T-helper 17 cell (primary cell): ENCODE measurements around the gene ADAMTS12. TPM values are rescaled to one million over a fixed set of nuclear protein-coding genes. Genes with fewer than 3 reads are reported as not detected.

Source experiments
- ATAC-seq: fragments of 150-1000 bp; cut with Tn5 transposase; 2 replicates; pipeline ENCODE4 v1.10.0; 2021; ENCODE audit warnings: mild to moderate bottlenecking, moderate library complexity
- DNase-seq, 3 donors: peaks; one replicate each; pipeline versions ENCODE4 v3.0.0 to v3.0.0-alpha.2; 2020 to 2021
- H3K9me3 ChIP-seq: one replicate; pipeline ENCODE4 v1.7.0; 2013; ENCODE audit warnings: low read length, mild to moderate bottlenecking; ENCODE audit not compliant: control insufficient read depth, poor library complexity, severe bottlenecking
- H3K27ac Mint-ChIP-seq: one replicate; pipeline ENCODE4 v1.8.0; 2022; ENCODE audit warnings: mild to moderate bottlenecking, moderate library complexity, mixed read lengths
- H3K27me3 Mint-ChIP-seq: one replicate; pipeline ENCODE4 v1.8.0; 2022; ENCODE audit warnings: mixed read lengths
- H3K36me3 Mint-ChIP-seq: one replicate; pipeline ENCODE4 v1.8.0; 2022; ENCODE audit warnings: low read depth, mixed read lengths
- H3K4me1 Mint-ChIP-seq: one replicate; pipeline ENCODE4 v1.8.0; 2022; ENCODE audit warnings: mild to moderate bottlenecking, mixed read lengths
- H3K4me3 Mint-ChIP-seq: one replicate; pipeline ENCODE4 v1.8.0; 2022; ENCODE audit warnings: mild to moderate bottlenecking, moderate library complexity, mixed read lengths
- total RNA-seq, 4 donors: library from RNA in 2 of 4; stranded (reverse) in 2 of 4; gene quantifications; one replicate each; pipeline ENCODE4 v1.2.3 and lab custom pipeline; 2022 to 2026

Gene ADAMTS12
- total RNA-seq, 2 donors from 2014 or later: not detected

DNA sequence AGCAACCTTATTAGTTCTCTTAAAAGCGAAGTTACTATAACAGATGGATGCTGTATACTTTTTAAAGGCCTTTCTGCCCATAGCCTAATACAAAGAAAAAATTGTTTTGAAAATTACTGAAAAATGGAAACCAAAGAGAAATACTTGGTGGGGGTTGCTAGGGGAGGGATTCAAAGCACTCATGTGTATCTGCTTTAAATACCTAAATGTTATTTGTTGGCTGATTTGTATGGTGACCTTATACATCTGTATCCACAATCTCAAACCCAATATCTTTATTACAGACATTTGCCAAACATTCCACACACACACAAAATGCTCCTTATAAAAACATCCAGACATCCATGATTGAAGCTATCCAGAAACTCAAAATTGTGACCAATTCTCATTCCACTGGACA lies 172.0 kb downstream of the ADAMTS12 start:
- Mint-ChIP-seq H3K4me1 (no peaks in the 10 kb centered on the region), H3K27ac (no peak overlapping the region), H3K27me3 (no peaks in the 10 kb centered on the region), H3K36me3 (no peaks in the 10 kb centered on the region), H3K4me3 (no peak overlapping the region)
- H3K9me3 ChIP-seq: no peaks in the 10 kb centered on the region
- ATAC-seq (no peak), DNase-seq (no peak)

GRCh38 chr5:33715661-33716060 lies 176.1 kb downstream of the ADAMTS12 start:
- H3K36me3 Mint-ChIP-seq: no peaks in the 10 kb centered on the region
- ATAC-seq (no peak), DNase-seq (no peak)
- H3K9me3 ChIP-seq: no peaks in the 10 kb centered on the region
- no peak overlapping the region for H3K4me3 Mint-ChIP-seq
- no peak overlapping the region for H3K27ac Mint-ChIP-seq
- no peaks in the 10 kb centered on the region for H3K27me3 Mint-ChIP-seq
- no peaks in the 10 kb centered on the region for H3K4me1 Mint-ChIP-seq

DNA sequence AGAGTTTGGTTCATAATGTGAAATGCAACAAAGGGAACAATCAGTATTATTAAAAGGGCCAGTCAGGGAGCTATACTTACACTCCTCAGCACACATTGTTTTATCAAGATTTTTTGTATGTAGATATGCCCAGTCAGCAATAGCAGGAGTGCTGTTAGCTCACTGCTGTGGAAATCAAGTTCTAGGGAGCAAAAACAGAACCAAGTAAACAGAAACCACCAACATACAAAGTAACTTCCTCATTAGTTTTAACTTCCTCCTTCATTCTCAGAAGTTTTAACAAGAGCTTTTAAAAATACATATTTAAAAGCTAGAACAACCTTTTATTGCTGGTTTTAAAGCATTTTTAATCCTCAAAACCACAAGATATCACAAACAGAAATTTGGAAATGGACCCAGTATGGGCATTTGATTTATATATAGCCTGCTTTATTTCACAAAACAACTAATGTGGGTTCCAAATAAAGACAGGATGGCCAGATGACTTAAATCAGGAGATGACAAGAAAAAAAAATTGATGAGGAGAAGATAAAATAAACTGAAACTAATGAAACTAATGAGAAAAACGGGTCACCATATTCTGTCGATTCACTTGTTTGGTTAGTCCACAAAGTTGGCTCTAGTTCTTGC lies 178.5 kb downstream of the ADAMTS12 start:
- no peak overlapping the region for H3K27ac Mint-ChIP-seq
- no peaks in the 10 kb centered on the region for H3K4me1 Mint-ChIP-seq
- ATAC-seq (no peak), DNase-seq (no peak)
- H3K36me3 Mint-ChIP-seq: no peaks in the 10 kb centered on the region
- H3K4me3 Mint-ChIP-seq: no peak overlapping the region
- no peaks in the 10 kb centered on the region for H3K9me3 ChIP-seq
- H3K27me3 Mint-ChIP-seq: no peaks in the 10 kb centered on the region

- Mint-ChIP-seq H3K27ac (no peak overlapping the region), H3K27me3 (no peaks in the 10 kb centered on the region), H3K4me1 (no peaks in the 10 kb centered on the region), H3K4me3 (no peak overlapping the region), H3K36me3 (no peaks in the 10 kb centered on the region)
- no peak for ATAC-seq
- no peak for DNase-seq
- H3K9me3 ChIP-seq: no peaks in the 10 kb centered on the region
Measured at GRCh38 chr5:33712664-33713063, 179.1 kb downstream of the ADAMTS12 start.

DNA sequence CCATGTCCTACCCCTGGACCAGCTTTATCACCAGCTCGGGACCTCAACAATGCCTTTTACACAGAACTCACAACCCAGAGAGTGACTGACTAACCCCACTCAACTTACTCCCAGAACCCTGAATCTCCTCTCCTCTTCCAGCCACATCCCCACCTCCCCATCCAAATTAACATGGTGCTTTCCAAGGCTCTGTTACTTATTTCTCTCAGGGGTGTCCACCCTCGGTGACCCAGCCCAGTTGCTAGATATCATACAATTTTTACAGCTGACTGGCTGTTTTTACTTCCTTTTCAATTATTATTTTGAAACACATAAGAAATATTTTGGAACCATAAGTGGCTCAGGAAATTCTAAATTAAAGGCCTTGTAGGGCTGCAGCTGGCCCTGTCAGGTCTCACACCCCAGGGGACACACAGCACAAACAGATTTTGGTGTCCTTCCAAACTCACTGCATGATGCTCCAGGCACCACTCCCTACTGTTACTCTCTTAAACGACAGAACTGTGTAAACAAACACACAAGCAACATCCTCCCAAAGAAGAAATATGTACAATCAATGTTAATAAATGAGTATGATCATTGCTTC lies 180.6 kb downstream of the ADAMTS12 start:
- DNase-seq (no peak), ATAC-seq (no peak)
- Mint-ChIP-seq H3K4me3 (no peak overlapping the region), H3K4me1 (no peaks in the 10 kb centered on the region), H3K27me3 (no peaks in the 10 kb centered on the region), H3K36me3 (no peaks in the 10 kb centered on the region), H3K27ac (no peak overlapping the region)
- H3K9me3 ChIP-seq: no peaks in the 10 kb centered on the region

DNA sequence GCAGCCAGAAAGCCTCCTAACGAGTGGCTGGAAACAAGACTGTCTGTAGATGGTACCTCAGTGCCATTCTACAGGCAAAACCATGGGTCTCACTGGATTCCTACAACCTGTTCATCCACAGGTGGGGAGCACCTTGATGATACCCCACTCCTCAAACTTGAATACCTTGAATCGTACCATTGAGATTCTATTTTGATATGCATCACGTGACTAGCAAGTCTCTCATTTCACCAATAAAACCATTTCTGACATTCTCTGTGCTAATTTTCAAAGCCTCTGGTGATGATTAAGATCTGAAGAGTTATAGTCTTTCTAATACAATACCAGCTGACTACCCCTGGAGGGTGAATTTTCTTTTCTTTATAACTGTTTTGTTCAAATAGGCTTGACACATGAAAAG lies 188.9 kb downstream of the ADAMTS12 start:
- ATAC-seq: no peak
- no peaks in the 10 kb centered on the region for H3K27me3 Mint-ChIP-seq
- no peaks in the 10 kb centered on the region for H3K4me1 Mint-ChIP-seq

DNA sequence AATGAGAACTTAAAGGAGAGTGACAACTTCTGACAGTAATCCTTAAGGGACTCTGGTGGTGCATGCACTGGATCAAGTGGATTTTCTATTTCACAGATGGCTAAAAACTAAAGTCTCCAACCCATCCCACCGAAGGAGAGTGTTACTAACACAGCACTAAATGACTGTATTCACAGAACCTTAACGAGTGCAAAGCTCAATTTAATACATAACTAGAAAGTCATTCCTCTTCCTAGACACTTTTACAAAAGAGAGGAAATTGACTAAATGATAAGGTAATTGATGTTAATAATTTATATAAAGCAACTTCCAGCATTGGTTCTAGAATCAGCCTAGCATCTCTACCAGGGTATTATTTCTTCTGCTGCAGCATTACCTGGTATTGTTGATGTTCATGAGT lies 189.8 kb downstream of the ADAMTS12 start:
- no peak overlapping the region for H3K4me3 Mint-ChIP-seq
- H3K36me3 Mint-ChIP-seq: no peaks in the 10 kb centered on the region
- no peak for ATAC-seq
- no peak for DNase-seq
- H3K4me1 Mint-ChIP-seq: no peaks in the 10 kb centered on the region
- H3K27me3 Mint-ChIP-seq: no peaks in the 10 kb centered on the region
- no peaks in the 10 kb centered on the region for H3K9me3 ChIP-seq
- no peak overlapping the region for H3K27ac Mint-ChIP-seq

More for the DNA sequence above, 188.9 kb downstream of the ADAMTS12 start:
- no peak for DNase-seq
- no peaks in the 10 kb centered on the region for H3K36me3 Mint-ChIP-seq
- H3K9me3 ChIP-seq: no peaks in the 10 kb centered on the region
- no peak overlapping the region for H3K27ac Mint-ChIP-seq
- no peak overlapping the region for H3K4me3 Mint-ChIP-seq

- Mint-ChIP-seq H3K36me3 (no peaks in the 10 kb centered on the region), H3K27ac (no peak overlapping the region), H3K4me1 (no peaks in the 10 kb centered on the region), H3K4me3 (no peak overlapping the region), H3K27me3 (no peaks in the 10 kb centered on the region)
- ATAC-seq: no peak
- no peak for DNase-seq
- no peaks in the 10 kb centered on the region for H3K9me3 ChIP-seq
Measured at GRCh38 chr5:33701251-33701650, 190.5 kb downstream of the ADAMTS12 start.

- DNase-seq: no peak
- no peak for ATAC-seq
- Mint-ChIP-seq H3K4me3 (no peak overlapping the region), H3K4me1 (no peaks in the 10 kb centered on the region), H3K36me3 (no peaks in the 10 kb centered on the region), H3K27ac (no peak overlapping the region), H3K27me3 (no peaks in the 10 kb centered on the region)
- peaks cover 4% of the 10 kb centered on the region for H3K9me3 ChIP-seq
Measured at GRCh38 chr5:33696411-33696810, 195.4 kb downstream of the ADAMTS12 start.

GRCh38 chr5:33692980-33693379 lies 198.8 kb downstream of the ADAMTS12 start:
- H3K27ac Mint-ChIP-seq: no peak overlapping the region
- DNase-seq: no peak
- no peak overlapping the region for H3K4me3 Mint-ChIP-seq
- H3K36me3 Mint-ChIP-seq: no peaks in the 10 kb centered on the region
- peaks cover 4% of the 10 kb centered on the region for H3K9me3 ChIP-seq
- ATAC-seq: no peak
- peaks cover 5% of the 10 kb centered on the region for H3K27me3 Mint-ChIP-seq
- no peaks in the 10 kb centered on the region for H3K4me1 Mint-ChIP-seq

DNA sequence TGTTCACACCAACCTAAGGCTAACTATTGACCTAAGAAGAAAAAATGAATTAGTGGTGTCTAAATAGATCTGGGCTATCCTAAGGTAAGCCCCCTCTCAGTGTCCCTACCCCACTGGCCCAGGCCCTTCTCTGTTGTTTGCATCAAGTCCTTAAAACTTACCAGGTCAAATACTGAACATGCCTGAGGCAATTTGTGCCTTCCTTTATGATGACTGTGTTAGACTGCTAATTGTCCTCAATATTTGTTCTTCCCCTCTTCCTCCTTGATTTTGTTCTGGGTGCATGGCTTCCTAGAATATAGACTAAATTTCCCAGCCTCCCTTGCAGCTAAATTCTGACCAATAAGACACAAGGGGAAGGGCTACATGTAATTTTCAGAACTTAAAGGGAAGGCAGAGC lies 199.9 kb downstream of the ADAMTS12 start:
- Mint-ChIP-seq H3K36me3 (no peaks in the 10 kb centered on the region), H3K4me3 (no peak overlapping the region), H3K4me1 (no peaks in the 10 kb centered on the region), H3K27ac (no peak overlapping the region), H3K27me3 (peaks cover 13% of the 10 kb centered on the region)
- peaks cover 4% of the 10 kb centered on the region for H3K9me3 ChIP-seq
- ATAC-seq (no peak), DNase-seq (no peak)

GRCh38 chr5:33690374-33691135 lies 201.2 kb downstream of the ADAMTS12 start:
- H3K27me3 Mint-ChIP-seq: peaks cover 13% of the 10 kb centered on the region
- no peaks in the 10 kb centered on the region for H3K36me3 Mint-ChIP-seq
- no peak for ATAC-seq

GRCh38 chr5:33688526-33688925 lies 203.3 kb downstream of the ADAMTS12 start:
- no peaks in the 10 kb centered on the region for H3K4me1 Mint-ChIP-seq

More at GRCh38 chr5:33690374-33691135, 201.2 kb downstream of the ADAMTS12 start:
- H3K9me3 ChIP-seq: peaks cover 3% of the 10 kb centered on the region
- no peak for DNase-seq
- H3K4me3 Mint-ChIP-seq: no peak overlapping the region
- H3K4me1 Mint-ChIP-seq: no peaks in the 10 kb centered on the region
- no peak overlapping the region for H3K27ac Mint-ChIP-seq

More at GRCh38 chr5:33688526-33688925, 203.3 kb downstream of the ADAMTS12 start:
- Mint-ChIP-seq H3K4me3 (no peak overlapping the region), H3K36me3 (no peaks in the 10 kb centered on the region), H3K27me3 (peaks cover 13% of the 10 kb centered on the region), H3K27ac (no peak overlapping the region)
- DNase-seq: no peak
- no peaks in the 10 kb centered on the region for H3K9me3 ChIP-seq
- ATAC-seq: no peak
